AG09309 (cell line): ENCODE measurements around the gene MTREX.
A peak's percentile ranks its signal among the peaks of the same experiment; 100 is the strongest.

ENCODE experiments used
- DNase-seq: peaks from one replicate; pipeline ENCODE4 v3.0.0-alpha.2; 2010; ENCODE audit warnings: low read depth
- H3K4me3 ChIP-seq: 2 replicates; pipeline ENCODE4 v1.5.1; 2011; ENCODE audit warnings: mild to moderate bottlenecking, low read depth, low read length, moderate library complexity; ENCODE audit not compliant: control insufficient read depth
- CTCF ChIP-seq: IDR thresholded peaks from 2 replicates; pipeline ENCODE4 v1.5.1; 2011; ENCODE audit warnings: mild to moderate bottlenecking, low read depth, low read length, inconsistent platforms; ENCODE audit not compliant: insufficient read depth, control insufficient read depth; ENCODE audit errors: missing control alignments

The MTREX gene

DNA sequence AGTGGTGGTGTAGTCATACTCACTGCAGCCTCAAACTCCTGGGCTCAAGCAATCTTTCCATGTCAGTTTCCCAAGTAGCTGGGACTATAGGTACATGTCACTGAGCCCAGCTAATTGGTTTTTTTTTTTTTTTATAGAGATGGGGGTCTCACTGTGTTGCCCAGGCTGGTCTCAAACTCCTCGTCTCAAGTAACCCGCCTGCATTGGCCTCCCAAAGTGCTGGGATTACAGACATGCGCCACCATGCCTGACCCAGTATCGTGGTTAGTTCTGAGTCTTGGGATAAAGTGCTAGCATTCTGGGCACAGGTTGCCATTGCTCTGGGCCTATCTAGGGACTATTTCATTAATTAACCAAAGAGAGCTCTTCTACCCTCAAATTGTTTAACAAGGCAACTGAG, 118.7 kb downstream of the MTREX start:
- TF ChIP-seq CTCF: no peak
- DNase-seq: no peak
- no peak overlapping the region for H3K4me3 ChIP-seq

DNA sequence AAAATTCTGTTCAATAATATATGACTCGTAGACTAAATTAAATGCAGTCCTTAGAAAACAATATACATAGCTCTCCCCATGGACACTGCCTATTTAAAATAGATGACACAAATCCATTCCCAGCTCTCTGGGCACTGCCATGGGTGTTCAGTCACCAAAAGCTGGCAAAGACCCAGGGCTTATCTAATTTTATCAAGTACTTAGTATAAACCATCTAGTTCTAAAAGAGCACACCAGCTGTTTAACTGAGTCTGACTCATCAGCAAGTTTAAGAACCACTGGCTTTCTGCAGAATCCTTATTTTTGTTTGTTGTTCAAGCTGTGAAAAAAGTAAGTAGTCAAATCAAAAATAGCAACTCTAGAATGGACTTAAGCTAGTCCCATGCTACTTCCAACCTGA, 119.4 kb downstream of the MTREX start:
- DNase-seq: peak; percentile 65
- TF ChIP-seq CTCF: no peak
- H3K4me3 ChIP-seq: no peak overlapping the region

GRCh38 chr5:55429221-55429612, 121.4 kb downstream of the MTREX start:
- no peak for TF ChIP-seq CTCF
- DNase-seq: no peak
- no peak overlapping the region for H3K4me3 ChIP-seq

DNA sequence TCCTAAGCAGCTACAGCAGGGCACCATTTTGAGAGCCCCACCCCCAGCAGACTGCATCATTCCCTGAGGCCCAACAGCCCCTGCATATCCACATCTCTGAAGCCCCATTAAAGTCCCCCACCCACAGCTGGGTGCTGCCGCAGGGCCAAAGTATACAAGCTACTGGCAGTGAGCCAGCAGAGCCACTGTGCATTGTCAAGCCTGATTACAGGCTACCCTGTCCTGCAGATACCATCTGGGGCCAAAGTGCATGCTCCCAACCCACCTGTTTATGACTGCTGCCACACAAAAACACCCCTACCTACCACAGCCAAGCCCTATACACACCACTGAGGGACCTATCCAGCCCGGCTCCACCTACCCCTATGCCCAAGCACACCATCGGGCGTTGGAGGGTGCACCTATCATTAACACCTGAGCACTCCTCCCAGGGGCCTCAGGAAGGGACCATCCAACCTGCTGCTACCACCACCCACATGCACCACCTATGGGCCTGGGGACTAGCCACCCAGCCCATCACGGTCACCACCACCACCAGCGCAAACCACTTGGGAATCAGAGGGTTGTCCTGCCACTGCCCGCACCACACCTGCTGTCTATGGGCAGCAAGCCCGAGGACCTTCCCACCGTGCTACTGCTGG, 121.9 kb downstream of the MTREX start:
- DNase-seq: no peak
- no peak for TF ChIP-seq CTCF
- no peak overlapping the region for H3K4me3 ChIP-seq

- TF ChIP-seq CTCF: no peak
- DNase-seq: no peak
- no peak overlapping the region for H3K4me3 ChIP-seq
Observed at GRCh38 chr5:55432549-55432948, 124.8 kb downstream of the MTREX start.

DNA sequence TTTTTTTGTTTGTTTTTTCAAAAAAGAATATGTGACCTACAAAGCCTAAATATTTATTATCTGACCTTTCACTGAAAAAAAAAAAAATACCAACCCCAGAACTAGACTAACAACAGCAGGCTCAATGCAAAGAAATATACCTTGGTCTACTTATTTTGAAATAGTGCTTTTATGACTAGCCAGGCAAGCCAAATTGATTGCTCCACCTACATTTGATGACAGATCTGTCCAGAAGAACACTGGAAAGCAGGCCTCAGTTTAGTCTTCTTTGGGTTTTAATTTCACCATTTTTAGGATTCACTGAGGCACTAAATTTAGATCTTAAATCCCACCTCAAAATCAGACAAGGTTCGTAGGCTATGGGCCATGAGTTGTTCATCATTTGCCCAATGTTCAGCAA, 129.7 kb downstream of the MTREX start:
- H3K4me3 ChIP-seq: no peak overlapping the region
- no peak for DNase-seq
- no peak for TF ChIP-seq CTCF

GRCh38 chr5:55437859-55438206, 130.0 kb downstream of the MTREX start:
- DNase-seq: no peak
- no peak overlapping the region for H3K4me3 ChIP-seq
- TF ChIP-seq CTCF: no peak
